ENCODE results near the gene HSPA1L. TPM values are rescaled to one million over a fixed set of nuclear protein-coding genes. Genes with fewer than 3 reads are reported as not detected.

The HSPA1L gene
- total RNA-seq, 1 donor from 2014 or later: 0.98 TPM

DNA sequence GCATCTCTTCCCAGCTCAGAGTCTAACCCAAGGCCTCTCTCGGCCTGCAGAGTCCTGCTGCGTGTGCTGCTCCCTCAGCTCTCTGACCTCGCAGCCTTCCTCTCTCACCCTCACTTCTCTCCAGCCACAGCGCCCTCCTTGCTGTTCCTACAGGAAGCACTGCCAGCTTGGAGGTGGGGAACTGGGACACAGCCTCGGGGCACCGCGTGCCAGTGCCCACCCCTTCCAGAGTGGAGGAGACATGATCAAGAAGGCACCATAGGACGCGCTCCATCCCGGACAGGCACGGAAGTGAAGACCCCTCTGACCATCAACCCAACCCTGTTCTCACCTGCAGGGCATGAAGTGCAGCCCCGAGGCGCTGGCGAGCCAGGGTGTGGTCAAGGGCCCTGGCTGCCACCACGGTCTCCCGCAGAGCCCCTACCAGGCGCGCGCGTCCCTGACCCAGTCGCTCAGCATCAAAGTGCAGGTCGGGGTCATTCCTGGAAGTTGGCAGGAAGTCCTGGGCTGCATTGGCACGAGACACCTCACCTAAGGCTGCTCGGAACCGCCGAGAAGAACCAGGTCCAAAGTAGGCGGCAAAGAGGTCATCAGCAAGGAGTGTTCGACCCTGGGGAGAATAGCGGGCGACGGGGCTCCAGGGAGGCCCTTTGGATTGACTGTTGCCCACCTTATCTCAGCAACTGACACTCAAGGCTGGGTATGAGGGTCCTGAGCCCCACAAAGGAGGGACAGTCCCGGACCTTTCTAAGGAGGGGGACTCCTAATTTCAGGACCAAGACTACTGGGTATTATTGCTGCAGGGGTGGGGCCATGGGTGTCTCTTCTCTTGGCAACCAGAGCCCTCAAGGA is 39.2 kb downstream of the HSPA1L start:
- TF ChIP-seq, protein P1, sequence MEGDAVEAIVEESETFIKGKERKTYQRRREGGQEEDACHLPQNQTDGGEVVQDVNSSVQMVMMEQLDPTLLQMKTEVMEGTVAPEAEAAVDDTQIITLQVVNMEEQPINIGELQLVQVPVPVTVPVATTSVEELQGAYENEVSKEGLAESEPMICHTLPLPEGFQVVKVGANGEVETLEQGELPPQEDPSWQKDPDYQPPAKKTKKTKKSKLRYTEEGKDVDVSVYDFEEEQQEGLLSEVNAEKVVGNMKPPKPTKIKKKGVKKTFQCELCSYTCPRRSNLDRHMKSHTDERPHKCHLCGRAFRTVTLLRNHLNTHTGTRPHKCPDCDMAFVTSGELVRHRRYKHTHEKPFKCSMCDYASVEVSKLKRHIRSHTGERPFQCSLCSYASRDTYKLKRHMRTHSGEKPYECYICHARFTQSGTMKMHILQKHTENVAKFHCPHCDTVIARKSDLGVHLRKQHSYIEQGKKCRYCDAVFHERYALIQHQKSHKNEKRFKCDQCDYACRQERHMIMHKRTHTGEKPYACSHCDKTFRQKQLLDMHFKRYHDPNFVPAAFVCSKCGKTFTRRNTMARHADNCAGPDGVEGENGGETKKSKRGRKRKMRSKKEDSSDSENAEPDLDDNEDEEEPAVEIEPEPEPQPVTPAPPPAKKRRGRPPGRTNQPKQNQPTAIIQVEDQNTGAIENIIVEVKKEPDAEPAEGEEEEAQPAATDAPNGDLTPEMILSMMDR (IDR thresholded peaks at IDR 0.05; ENCODE audit: insufficient read depth, low read depth, low read length): no peak
- TF ChIP-seq EZH2 (IDR thresholded peaks at IDR 0.05; ENCODE audit: insufficient read depth, low read length): no peak
- DNase-seq (ENCODE audit: low read depth): no peak
- no peak for FAIRE-seq
- H3K9ac ChIP-seq (ENCODE audit: low read length): no peak overlapping the region
- peaks cover 6% of the 10 kb centered on the region for H3K4me1 Mint-ChIP-seq (ENCODE audit: low read depth, unreplicated experiment)
- peaks cover 4% of the 10 kb centered on the region for H4K20me1 ChIP-seq (ENCODE audit: insufficient read depth, low read length)
- H3K4me3 Mint-ChIP-seq (ENCODE audit: unreplicated experiment): no peak overlapping the region
- peak overlapping the region; percentile 41 for H3K27ac Mint-ChIP-seq (ENCODE audit: unreplicated experiment)
- H3K9me3 Mint-ChIP-seq (ENCODE audit: unreplicated experiment): no peaks in the 10 kb centered on the region
- H2AFZ ChIP-seq (ENCODE audit: low read depth, low read length): no peak overlapping the region
- H3K36me3 Mint-ChIP-seq (ENCODE audit: low read depth, unreplicated experiment): peaks cover 13% of the 10 kb centered on the region
- H3K27me3 ChIP-seq (ENCODE audit: insufficient read depth, low read length): no peaks in the 10 kb centered on the region
- H3K27ac ChIP-seq (ENCODE audit: low read depth, low read length): no peak overlapping the region
- no peaks in the 10 kb centered on the region for H3K9me3 ChIP-seq (ENCODE audit: insufficient read depth, low read depth, low read length)
- H3K4me1 ChIP-seq (ENCODE audit: insufficient read depth, low read length): peaks cover 16% of the 10 kb centered on the region
- no peak overlapping the region for H3K4me2 ChIP-seq (ENCODE audit: low read length)
- no peaks in the 10 kb centered on the region for H3K79me2 ChIP-seq (ENCODE audit: insufficient read depth, low read length)
- H3K27me3 Mint-ChIP-seq (ENCODE audit: low read depth, unreplicated experiment): no peaks in the 10 kb centered on the region
- H3K4me3 ChIP-seq (ENCODE audit: insufficient read depth, low read depth, low read length): no peak overlapping the region
- H3K36me3 ChIP-seq (ENCODE audit: insufficient read depth, low read length): no peaks in the 10 kb centered on the region

DNA sequence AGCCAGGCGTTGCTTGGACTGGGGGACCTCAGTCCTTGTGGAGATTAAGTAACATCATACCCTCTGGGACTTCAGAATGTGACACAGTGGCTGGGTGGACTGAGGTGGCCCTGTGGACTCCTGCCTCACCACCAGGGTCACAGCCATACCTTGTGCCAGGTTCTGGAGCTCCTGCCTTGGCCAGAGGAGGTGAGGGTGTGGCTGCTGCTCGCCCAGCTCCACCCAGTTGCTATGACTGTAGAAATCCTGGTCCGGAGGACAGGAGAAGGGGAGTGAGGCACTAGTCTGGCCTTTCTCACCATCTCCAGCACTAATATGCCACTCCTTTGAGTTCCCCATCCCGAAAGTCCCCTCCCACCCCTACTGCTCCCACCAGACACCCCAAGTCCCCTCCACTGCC is 39.9 kb downstream of the HSPA1L start:
- Mint-ChIP-seq H3K4me1 (ENCODE audit: low read depth, unreplicated experiment) (peaks cover 6% of the 10 kb centered on the region), H3K27me3 (ENCODE audit: low read depth, unreplicated experiment) (no peaks in the 10 kb centered on the region), H3K9me3 (ENCODE audit: unreplicated experiment) (no peaks in the 10 kb centered on the region), H3K27ac (ENCODE audit: unreplicated experiment) (no peak overlapping the region), H3K36me3 (ENCODE audit: low read depth, unreplicated experiment) (peaks cover 9% of the 10 kb centered on the region), H3K4me3 (ENCODE audit: unreplicated experiment) (no peak overlapping the region)
- FAIRE-seq (no peak), DNase-seq (ENCODE audit: low read depth) (no peak)
- Histone ChIP-seq H4K20me1 (ENCODE audit: insufficient read depth, low read length) (peaks cover 4% of the 10 kb centered on the region), H3K4me1 (ENCODE audit: insufficient read depth, low read length) (peaks cover 16% of the 10 kb centered on the region), H3K4me3 (ENCODE audit: insufficient read depth, low read depth, low read length) (no peak overlapping the region), H2AFZ (ENCODE audit: low read depth, low read length) (no peak overlapping the region), H3K27ac (ENCODE audit: low read depth, low read length) (no peak overlapping the region), H3K27me3 (ENCODE audit: insufficient read depth, low read length) (no peaks in the 10 kb centered on the region), H3K9ac (ENCODE audit: low read length) (no peak overlapping the region), H3K4me2 (ENCODE audit: low read length) (no peak overlapping the region), H3K36me3 (ENCODE audit: insufficient read depth, low read length) (no peaks in the 10 kb centered on the region), H3K9me3 (ENCODE audit: insufficient read depth, low read depth, low read length) (no peaks in the 10 kb centered on the region), H3K79me2 (ENCODE audit: insufficient read depth, low read length) (no peaks in the 10 kb centered on the region)
- TF ChIP-seq, protein P1 (IDR thresholded peaks at IDR 0.05; ENCODE audit: insufficient read depth, low read depth, low read length): no peak
- TF ChIP-seq EZH2 (IDR thresholded peaks at IDR 0.05; ENCODE audit: insufficient read depth, low read length): no peak

DNA sequence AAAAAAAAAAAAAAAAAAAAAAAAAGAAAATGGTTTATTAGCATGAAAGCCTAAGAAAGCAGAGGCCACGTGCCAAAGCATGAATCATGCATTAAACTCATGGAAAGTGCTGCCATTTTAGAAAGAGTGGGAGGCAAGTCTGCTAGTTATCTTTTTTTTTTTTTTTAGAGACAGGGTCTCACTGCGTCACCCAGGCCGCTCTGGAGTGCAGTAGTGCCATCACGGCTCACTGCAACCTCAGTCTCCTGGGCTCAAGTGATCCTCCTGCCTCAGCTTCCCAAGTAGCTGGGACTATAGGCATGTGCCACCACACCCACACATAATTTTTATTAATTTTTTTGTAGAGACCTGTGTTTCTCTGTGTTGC is 43.1 kb downstream of the HSPA1L start:
- Histone ChIP-seq H3K9ac (ENCODE audit: low read length) (no peak overlapping the region), H3K4me3 (ENCODE audit: insufficient read depth, low read depth, low read length) (no peak overlapping the region), H3K27ac (ENCODE audit: low read depth, low read length) (no peak overlapping the region), H3K27me3 (ENCODE audit: insufficient read depth, low read length) (no peaks in the 10 kb centered on the region), H3K79me2 (ENCODE audit: insufficient read depth, low read length) (no peaks in the 10 kb centered on the region), H3K36me3 (ENCODE audit: insufficient read depth, low read length) (no peaks in the 10 kb centered on the region), H4K20me1 (ENCODE audit: insufficient read depth, low read length) (no peaks in the 10 kb centered on the region), H2AFZ (ENCODE audit: low read depth, low read length) (no peak overlapping the region), H3K4me1 (ENCODE audit: insufficient read depth, low read length) (peaks cover 7% of the 10 kb centered on the region), H3K9me3 (ENCODE audit: insufficient read depth, low read depth, low read length) (no peaks in the 10 kb centered on the region), H3K4me2 (ENCODE audit: low read length) (no peak overlapping the region)
- H3K27ac Mint-ChIP-seq (ENCODE audit: unreplicated experiment): no peak overlapping the region
- TF ChIP-seq EZH2 (IDR thresholded peaks at IDR 0.05; ENCODE audit: insufficient read depth, low read length): no peak
- TF ChIP-seq, protein P1 (IDR thresholded peaks at IDR 0.05; ENCODE audit: insufficient read depth, low read depth, low read length): no peak
- H3K27me3 Mint-ChIP-seq (ENCODE audit: low read depth, unreplicated experiment): no peaks in the 10 kb centered on the region
- FAIRE-seq: no peak
- DNase-seq (ENCODE audit: low read depth): peak; percentile 49
- no peaks in the 10 kb centered on the region for H3K9me3 Mint-ChIP-seq (ENCODE audit: unreplicated experiment)
- peaks cover 2% of the 10 kb centered on the region for H3K36me3 Mint-ChIP-seq (ENCODE audit: low read depth, unreplicated experiment)
- H3K4me3 Mint-ChIP-seq (ENCODE audit: unreplicated experiment): no peak overlapping the region
- H3K4me1 Mint-ChIP-seq (ENCODE audit: low read depth, unreplicated experiment): peaks cover 2% of the 10 kb centered on the region

Measured in astrocyte (in vitro differentiated cells and primary cell).